Esophagus squamous epithelium (tissue), 5 donors: ENCODE data around the gene TUT1. TPM values are rescaled to one million over a fixed set of nuclear protein-coding genes. Genes with fewer than 3 reads are reported as not detected.

Experiments used
- DNase-seq: peaks from one replicate; lab custom pipeline; 2025; lab: John Stamatoyannopoulos, UW
- H3K27ac ChIP-seq, 4 donors: fragments of 200-600 bp; sonication (generic); one replicate each; pipeline ENCODE4 v1.5.1; 2016 to 2019; ENCODE audit warnings: mild to moderate bottlenecking in 1 of 4
- H3K27me3 ChIP-seq, 4 donors: fragments of 200-600 bp; sonication (generic); 1 replicate in 3 of 4; 2 replicates in 1 of 4; pipeline versions ENCODE4 v1.5.1 to v1.6.0; 2017 to 2021; ENCODE audit warnings: antibody characterized with exemption in 1 of 4
- H3K36me3 ChIP-seq, 3 donors: fragments of 200-600 bp; sonication (generic); one replicate each; pipeline ENCODE4 v1.5.1; 2016 to 2019
- H3K4me1 ChIP-seq, 3 donors: fragments of 200-600 bp; sonication (generic); one replicate each; pipeline ENCODE4 v1.5.1; 2017 to 2019
- H3K4me3 ChIP-seq, 4 donors: fragments of 200-600 bp; sonication (generic); 1 replicate in 3 of 4; 2 replicates in 1 of 4; pipeline ENCODE4 v1.5.1; 2016 to 2019; ENCODE audit warnings: mild to moderate bottlenecking in 2 of 4, moderate library complexity in 1 of 4
- H3K9me3 ChIP-seq, 3 donors: fragments of 200-600 bp; sonication (generic); one replicate each; pipeline ENCODE4 v1.5.1; 2016 to 2019
- CTCF ChIP-seq, 6 experiments: fragments of 450-650 bp in 4 of 6; fragments of 200-600 bp in 2 of 6; sonication (generic) in 2 of 6; IDR thresholded peaks; one replicate each; pipeline ENCODE4 v1.5.1; 2016 to 2019; ENCODE audit warnings: antibody characterized with exemption in 6 of 6, mild to moderate bottlenecking in 4 of 6, moderate library complexity in 4 of 6
- POLR2A ChIP-seq, 4 donors: fragments of 450-650 bp; IDR thresholded peaks; one replicate each; pipeline ENCODE4 v1.6.1; 2017; ENCODE audit warnings: antibody characterized with exemption in 4 of 4, mild to moderate bottlenecking in 4 of 4, moderate library complexity in 3 of 4
- WGBS, 2 donors: methylation state at CpG; one replicate each; pipeline ENCODE4 v1.1.5; 2018; 5-methylcytosine and 5-hydroxymethylcytosine counted together
- intact Hi-C: fragments of 100-400 bp; cut with DNase I; formaldehyde crosslinking; loops from one replicate; pipeline ENCODE4 v1.15.0; 2022
- total RNA-seq, 4 donors: library from RNA; depleted of rRNA; stranded (reverse); fragments of >200 nt; gene quantifications; one replicate each; pipeline ENCODE4 v1.1.0, GENCODE V29; 2016
- donor health status: DM: yes; HTN: yes; CAD: no.

TUT1 gene
- total RNA-seq, 4 donors from 2014 or later = 5.0 to 12.7 (median 8.0) TPM

- no peak overlapping the region for H3K4me3 ChIP-seq
- TF ChIP-seq CTCF (IDR thresholded peaks at IDR 0.05) (no peak), POLR2A (IDR thresholded peaks at IDR 0.05) (no peak)
- H3K27me3 ChIP-seq = no peaks in the 10 kb centered on the region
- H3K27ac ChIP-seq = no peak overlapping the region
- H3K9me3 ChIP-seq = no peaks in the 10 kb centered on the region
- peaks cover 2 to 69% (median 7%) of the 10 kb centered on the region in 3 donors for H3K36me3 ChIP-seq
- no peak for DNase-seq
- intact Hi-C loops = no loop called here
- H3K4me1 ChIP-seq = peaks cover 18 to 73% (median 35%) of the 10 kb centered on the region in 3 donors
- 83 to 87% methylated on average over 3 of the region's 6 CpGs for WGBS, 2 donors
Measured at GRCh38 chr11:62610403-62610802, 19.1 kb upstream of the TUT1 start.

- no peaks in the 10 kb centered on the region for H3K27me3 ChIP-seq
- H3K4me1 ChIP-seq = peaks cover 18 to 76% (median 27%) of the 10 kb centered on the region in 3 donors
- DNase-seq = no peak
- no peak overlapping the region for H3K27ac ChIP-seq
- H3K9me3 ChIP-seq = no peaks in the 10 kb centered on the region
- intact Hi-C loops = no loop called here
- WGBS, 2 donors = 83 to 95% methylated on average over 5 to 6 of the region's 12 CpGs
- no peak overlapping the region for H3K4me3 ChIP-seq
- TF ChIP-seq POLR2A (IDR thresholded peaks at IDR 0.05) = no peak
- TF ChIP-seq CTCF (IDR thresholded peaks at IDR 0.05) = no peak
- peaks cover 4 to 74% (median 10%) of the 10 kb centered on the region in 3 donors for H3K36me3 ChIP-seq
Measured at GRCh38 chr11:62608776-62609175, 17.5 kb upstream of the TUT1 start.

- Histone ChIP-seq H3K27me3 (no peaks in the 10 kb centered on the region), H3K4me3 (no peak overlapping the region), H3K36me3 (peaks cover 4 to 78% (median 10%) of the 10 kb centered on the region in 3 donors), H3K4me1 (peaks cover 18 to 76% (median 28%) of the 10 kb centered on the region in 3 donors), H3K9me3 (no peaks in the 10 kb centered on the region), H3K27ac (peak overlapping the region in 2 of 4 donors; percentile 24 to 35)
- no peak for TF ChIP-seq POLR2A (IDR thresholded peaks at IDR 0.05)
- TF ChIP-seq CTCF (IDR thresholded peaks at IDR 0.05) = no peak
- 56 to 68% methylated on average over 4 of the region's 4 CpGs for WGBS, 2 donors
- intact Hi-C loops = no loop called here
- DNase-seq = no peak
Measured at GRCh38 chr11:62607714-62608113, 16.4 kb upstream of the TUT1 start.

GRCh38 chr11:62605902-62606301 is 14.6 kb upstream of the TUT1 start:
- Histone ChIP-seq H3K27ac (no peak overlapping the region), H3K36me3 (peaks cover 4 to 75% (median 10%) of the 10 kb centered on the region in 3 donors), H3K4me3 (no peak overlapping the region), H3K4me1 (peaks cover 12 to 71% (median 22%) of the 10 kb centered on the region in 3 donors), H3K9me3 (no peaks in the 10 kb centered on the region), H3K27me3 (no peaks in the 10 kb centered on the region)
- intact Hi-C loops = no loop called here
- WGBS, 2 donors = 92 to 94% methylated on average over 2 to 7 of the region's 15 CpGs
- no peak for TF ChIP-seq POLR2A (IDR thresholded peaks at IDR 0.05)
- TF ChIP-seq CTCF (IDR thresholded peaks at IDR 0.05) = no peak
- DNase-seq = no peak

GRCh38 chr11:62605467-62605866 is 14.1 kb upstream of the TUT1 start:
- WGBS, 2 donors = 83 to 86% methylated on average over 6 of the region's 6 CpGs
- TF ChIP-seq CTCF (IDR thresholded peaks at IDR 0.05) (no peak), POLR2A (IDR thresholded peaks at IDR 0.05) (no peak)
- Histone ChIP-seq H3K27me3 (no peaks in the 10 kb centered on the region), H3K36me3 (peaks cover 4 to 71% (median 10%) of the 10 kb centered on the region in 3 donors), H3K9me3 (no peaks in the 10 kb centered on the region), H3K27ac (no peak overlapping the region), H3K4me3 (no peak overlapping the region), H3K4me1 (peaks cover 10 to 71% (median 18%) of the 10 kb centered on the region in 3 donors)
- intact Hi-C loops = no loop called here
- no peak for DNase-seq
